ENCODE measurements around the gene TRAPPC5.

GRCh38 chr19:7689165-7689564, 8.5 kb downstream of the TRAPPC5 start:
- no peak for TF ChIP-seq CTCF (conservative IDR thresholded peaks at IDR 0.05; ENCODE audit: low read length)
- no peak for TF ChIP-seq EZH2phosphoT487 (IDR thresholded peaks at IDR 0.05; ENCODE audit: borderline replicate concordance, low read depth, low read length)
